ENCODE data around the gene PRC1.
A peak's percentile ranks its signal among the peaks of the same experiment; 100 is the strongest.

PRC1 gene

DNA sequence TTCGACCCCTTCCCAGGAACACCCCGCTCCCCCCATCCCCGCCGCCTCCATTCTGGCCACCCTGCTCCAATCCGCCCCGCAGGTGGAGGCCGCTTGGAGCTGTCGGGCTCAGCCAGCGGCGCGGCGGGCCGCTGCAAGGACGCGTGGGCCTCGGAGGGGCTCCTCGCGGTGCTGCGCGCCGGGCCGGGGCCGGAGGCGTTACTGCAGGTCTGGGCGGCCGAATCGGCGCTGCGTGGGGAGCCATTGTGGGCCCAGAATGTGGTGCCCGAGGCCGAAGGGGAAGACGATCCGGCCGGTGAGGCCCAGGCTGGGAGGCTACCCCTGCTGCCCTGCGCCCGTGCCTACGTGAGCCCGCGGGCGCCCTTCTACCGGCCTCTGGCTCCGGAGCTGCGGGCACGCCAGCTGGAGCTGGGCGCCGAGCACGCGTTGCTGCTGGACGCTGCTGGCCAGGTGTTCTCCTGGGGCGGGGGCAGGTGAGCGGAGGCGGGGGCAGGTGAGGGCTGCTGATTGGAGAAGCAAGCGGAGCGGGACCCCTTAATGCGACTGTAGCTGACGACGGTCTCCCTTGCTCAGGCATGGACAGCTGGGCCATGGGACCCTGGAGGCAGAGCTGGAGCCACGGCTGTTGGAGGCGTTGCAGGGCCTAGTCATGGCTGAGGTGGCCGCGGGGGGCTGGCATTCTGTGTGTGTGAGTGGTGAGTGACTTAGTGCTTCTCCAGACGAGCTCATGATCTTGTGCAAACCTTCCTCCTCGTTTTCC is 37.1 kb downstream of the PRC1 start:
- peak; percentile 64 for DNase-seq (ENCODE audit: low read depth)
- TF ChIP-seq, protein P1, sequence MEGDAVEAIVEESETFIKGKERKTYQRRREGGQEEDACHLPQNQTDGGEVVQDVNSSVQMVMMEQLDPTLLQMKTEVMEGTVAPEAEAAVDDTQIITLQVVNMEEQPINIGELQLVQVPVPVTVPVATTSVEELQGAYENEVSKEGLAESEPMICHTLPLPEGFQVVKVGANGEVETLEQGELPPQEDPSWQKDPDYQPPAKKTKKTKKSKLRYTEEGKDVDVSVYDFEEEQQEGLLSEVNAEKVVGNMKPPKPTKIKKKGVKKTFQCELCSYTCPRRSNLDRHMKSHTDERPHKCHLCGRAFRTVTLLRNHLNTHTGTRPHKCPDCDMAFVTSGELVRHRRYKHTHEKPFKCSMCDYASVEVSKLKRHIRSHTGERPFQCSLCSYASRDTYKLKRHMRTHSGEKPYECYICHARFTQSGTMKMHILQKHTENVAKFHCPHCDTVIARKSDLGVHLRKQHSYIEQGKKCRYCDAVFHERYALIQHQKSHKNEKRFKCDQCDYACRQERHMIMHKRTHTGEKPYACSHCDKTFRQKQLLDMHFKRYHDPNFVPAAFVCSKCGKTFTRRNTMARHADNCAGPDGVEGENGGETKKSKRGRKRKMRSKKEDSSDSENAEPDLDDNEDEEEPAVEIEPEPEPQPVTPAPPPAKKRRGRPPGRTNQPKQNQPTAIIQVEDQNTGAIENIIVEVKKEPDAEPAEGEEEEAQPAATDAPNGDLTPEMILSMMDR (conservative IDR thresholded peaks at IDR 0.05; ENCODE audit: control insufficient read depth, insufficient read depth, low read depth, low read length), result no peak
- peak overlapping the region; percentile 55 for H3K4me3 ChIP-seq (ENCODE audit: control insufficient read depth, low read depth, low read length)

DNA sequence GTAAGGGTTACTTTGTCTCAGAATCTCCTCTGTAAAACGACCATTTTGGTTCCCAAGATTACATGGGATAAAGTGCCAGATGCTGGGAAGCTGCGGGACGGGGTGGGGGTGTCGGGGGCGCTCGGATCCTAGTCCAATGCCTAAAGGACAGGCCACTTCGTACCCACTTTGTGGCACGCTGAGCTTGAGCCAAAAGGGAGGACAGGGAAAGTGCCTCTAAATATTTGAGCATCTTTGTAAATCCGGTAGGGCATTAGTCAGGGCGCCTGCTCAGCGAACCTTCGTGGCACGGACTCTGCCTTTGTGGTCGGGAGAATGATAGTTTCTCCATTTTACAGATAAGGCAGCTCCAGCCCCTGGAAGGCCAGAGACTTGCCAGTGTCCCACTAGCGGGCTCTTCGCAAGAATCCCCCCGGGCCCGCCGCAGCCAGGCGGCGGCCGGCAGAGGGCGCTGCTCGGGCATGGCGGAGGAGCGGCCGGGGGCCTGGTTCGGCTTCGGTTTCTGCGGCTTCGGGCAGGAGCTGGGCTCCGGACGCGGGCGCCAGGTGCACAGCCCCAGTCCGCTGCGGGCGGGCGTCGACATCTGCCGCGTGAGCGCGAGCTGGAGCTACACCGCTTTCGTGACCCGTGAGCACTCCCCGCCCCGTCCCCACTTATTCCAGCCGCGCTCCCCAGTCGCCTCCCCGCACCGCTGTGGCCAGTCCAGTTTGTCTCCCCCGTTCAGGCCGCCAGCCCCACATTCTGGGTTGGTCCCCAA is 37.9 kb downstream of the PRC1 start:
- peak; percentile 59 for DNase-seq (ENCODE audit: low read depth)
- peak overlapping the region; percentile 73 for H3K4me3 ChIP-seq (ENCODE audit: control insufficient read depth, low read depth, low read length)
- TF ChIP-seq, protein P1 (conservative IDR thresholded peaks at IDR 0.05; ENCODE audit: control insufficient read depth, insufficient read depth, low read depth, low read length), result peak; percentile 47

DNA sequence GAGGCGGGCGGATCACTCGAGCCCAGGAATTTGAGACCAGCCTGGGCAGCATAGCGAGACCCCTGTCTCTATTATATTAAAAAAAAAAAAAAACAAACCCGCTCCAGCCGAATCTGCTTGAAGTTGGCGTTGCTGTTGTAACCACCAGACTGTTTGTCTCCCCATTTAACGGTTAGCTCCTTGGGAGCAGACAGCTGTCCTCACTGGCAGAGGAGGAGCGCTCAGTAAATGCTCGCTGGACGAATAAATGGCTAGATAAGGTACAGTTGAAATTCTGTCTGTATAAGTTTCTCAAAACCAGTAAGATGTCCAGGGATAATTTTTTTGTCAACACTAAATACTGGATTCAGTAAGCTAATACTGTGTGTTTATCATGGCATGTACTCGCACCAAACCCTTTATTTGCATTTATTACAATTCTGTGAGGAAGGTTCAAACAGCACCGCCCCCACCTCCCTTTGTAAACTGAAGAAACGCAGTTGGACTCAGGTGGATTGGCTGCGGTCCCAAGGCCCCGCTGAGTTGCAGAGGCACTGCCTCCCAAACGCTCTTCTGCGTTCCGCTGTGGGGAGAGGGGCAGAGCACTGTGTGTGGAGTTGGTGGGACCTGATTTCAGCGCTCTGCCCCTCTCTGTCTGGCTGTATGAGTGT is 38.6 kb downstream of the PRC1 start:
- DNase-seq (ENCODE audit: low read depth), result no peak
- peak overlapping the region; percentile 73 for H3K4me3 ChIP-seq (ENCODE audit: control insufficient read depth, low read depth, low read length)
- TF ChIP-seq, protein P1 (conservative IDR thresholded peaks at IDR 0.05; ENCODE audit: control insufficient read depth, insufficient read depth, low read depth, low read length), result no peak

DNA sequence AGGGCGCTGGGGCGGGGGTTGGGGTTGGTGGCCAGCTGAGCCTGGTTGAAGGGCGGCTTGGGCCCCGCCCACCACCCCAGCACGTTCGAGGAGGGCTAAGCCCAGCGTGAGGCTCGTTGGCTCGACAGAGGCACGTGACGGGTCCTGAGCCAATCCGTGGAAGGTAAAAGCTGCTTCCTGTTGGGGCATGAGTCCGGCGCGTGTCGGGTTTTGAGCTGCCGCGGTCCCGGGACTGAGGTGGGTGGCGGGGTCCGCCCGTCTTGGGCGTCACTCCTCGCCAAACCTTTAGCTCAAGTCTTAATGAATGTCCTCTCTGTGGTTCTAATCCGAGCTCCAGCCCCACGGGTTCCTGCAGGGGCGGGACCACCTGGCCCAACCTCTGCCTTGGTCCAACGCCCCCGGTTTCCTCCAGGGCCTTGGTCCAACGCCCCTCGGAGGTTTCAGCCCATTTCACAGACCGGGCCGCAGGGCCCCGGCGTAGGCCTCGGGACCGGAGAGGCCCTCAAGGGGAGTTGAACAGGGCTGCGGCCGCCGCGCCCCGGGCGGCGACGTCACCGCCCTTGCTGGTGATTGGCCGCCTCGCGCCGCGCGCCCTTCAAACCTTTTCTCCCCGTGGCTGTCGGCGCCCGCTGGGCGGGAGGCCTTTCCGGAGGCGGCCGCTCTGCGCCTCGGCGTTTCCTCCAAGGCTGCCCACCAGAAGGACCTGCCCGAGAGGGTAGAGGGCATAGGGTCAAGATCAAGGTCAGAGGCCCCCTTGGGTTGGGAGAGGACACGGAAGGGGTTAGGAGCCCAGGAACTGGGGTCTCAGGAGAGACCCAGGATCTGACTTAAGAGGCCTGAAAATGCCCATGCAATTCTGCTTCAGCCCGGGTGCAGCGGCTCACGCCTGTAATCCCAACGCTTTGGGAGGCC is 39.4 kb downstream of the PRC1 start, which contains the start of gene RCCD1:
Gene RCCD1 (plus strand): TSS at position 173 of the 912 bp plus-strand sequence. CDS start 1,851 bp downstream, outside the sequence.
- DNase-seq (ENCODE audit: low read depth), result peak; percentile 95
- H3K4me3 ChIP-seq (ENCODE audit: control insufficient read depth, low read depth, low read length), result peak within 1 kb of the TSS; percentile 73
- TF ChIP-seq, protein P1 (conservative IDR thresholded peaks at IDR 0.05; ENCODE audit: control insufficient read depth, insufficient read depth, low read depth, low read length), result no peak

DNA sequence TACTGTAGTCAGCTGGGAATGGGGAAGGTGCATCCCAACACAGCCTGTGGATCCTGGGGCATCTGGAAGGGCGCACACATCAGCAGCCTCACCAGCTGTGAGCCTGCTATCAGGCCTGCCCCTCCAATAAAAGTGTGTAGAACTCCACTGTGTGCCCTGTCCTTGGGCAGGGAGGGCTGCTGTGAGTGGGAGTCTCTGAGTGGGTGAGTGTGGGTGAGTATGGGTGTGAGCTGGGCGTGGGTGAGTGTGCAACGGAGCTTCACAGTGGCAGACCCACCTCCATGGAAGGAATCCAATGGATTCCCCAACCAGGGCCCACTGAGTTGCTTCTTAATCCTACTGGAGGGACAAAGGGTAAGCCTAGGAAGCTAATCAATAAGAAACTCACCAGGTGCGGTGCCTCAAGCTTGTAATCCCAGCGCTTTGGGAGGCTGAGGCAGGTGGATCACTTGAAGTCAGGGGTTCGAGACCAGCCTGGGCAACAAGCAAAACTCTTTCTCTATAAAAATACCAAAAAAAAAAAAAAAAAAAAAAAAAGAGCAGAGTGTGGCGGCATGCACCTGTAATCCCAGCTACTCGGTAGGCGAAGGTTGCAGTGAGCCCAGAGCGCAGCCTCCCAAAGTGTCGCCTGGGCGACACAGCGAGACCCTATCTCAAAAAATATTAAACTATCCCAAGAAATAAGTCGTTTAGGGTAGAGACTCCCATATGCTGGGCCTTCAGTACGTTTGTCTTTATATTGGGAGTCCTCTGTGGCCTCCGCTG is 40.2 kb downstream of the PRC1 start:
- TF ChIP-seq, protein P1 (conservative IDR thresholded peaks at IDR 0.05; ENCODE audit: control insufficient read depth, insufficient read depth, low read depth, low read length), result no peak
- H3K4me3 ChIP-seq (ENCODE audit: control insufficient read depth, low read depth, low read length), result peak overlapping the region; percentile 73
- DNase-seq (ENCODE audit: low read depth), result no peak
